ENCODE results near the gene ST6GALNAC4.

The ST6GALNAC4 gene

DNA sequence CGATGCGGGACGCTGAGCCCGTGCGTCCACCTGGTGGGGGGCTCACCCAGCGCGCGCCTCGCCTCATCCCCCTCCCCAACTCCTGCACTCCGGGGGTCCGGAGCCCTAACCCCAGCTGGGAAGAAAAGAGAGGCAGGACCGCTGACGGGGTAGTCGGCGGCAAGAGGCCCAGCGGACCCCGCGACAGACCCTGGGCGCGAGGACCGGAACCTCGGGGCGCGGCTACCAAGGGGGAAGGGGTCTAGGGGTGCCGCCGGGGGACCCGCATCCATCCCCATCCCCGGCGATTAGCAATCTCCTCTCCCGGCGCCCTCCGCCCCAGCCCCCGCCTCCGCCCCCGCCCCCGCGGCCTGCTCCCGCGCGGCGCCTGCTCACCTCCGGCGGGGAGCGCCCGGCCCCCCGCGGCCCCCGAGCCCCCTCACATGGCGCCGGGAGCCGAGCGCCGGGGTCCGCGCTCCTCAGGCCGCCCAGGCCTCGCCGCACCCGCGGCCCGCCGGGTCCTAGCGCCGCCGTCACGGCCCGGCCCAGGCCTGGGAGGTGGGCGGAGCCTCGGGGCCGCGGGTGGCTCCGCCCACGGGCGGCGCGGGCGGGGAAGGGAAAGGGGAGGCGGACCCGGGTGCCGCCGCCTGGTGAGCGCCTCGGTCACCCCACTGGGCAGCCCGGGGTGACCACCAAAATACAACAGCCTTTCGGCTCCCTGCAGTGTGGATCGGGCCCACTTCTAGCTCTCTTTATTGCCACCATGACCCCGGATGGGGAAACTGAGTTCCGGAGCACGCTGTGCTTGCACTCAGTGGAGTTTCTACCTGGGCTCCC is 17.5 kb downstream of the ST6GALNAC4 start, which contains the start of gene ST6GALNAC6:
Gene ST6GALNAC6, minus strand, starts transcription at position 476 of the 816 bp plus-strand sequence. CDS start 1,622 bp downstream, outside the sequence.
- TF ChIP-seq, protein P1, sequence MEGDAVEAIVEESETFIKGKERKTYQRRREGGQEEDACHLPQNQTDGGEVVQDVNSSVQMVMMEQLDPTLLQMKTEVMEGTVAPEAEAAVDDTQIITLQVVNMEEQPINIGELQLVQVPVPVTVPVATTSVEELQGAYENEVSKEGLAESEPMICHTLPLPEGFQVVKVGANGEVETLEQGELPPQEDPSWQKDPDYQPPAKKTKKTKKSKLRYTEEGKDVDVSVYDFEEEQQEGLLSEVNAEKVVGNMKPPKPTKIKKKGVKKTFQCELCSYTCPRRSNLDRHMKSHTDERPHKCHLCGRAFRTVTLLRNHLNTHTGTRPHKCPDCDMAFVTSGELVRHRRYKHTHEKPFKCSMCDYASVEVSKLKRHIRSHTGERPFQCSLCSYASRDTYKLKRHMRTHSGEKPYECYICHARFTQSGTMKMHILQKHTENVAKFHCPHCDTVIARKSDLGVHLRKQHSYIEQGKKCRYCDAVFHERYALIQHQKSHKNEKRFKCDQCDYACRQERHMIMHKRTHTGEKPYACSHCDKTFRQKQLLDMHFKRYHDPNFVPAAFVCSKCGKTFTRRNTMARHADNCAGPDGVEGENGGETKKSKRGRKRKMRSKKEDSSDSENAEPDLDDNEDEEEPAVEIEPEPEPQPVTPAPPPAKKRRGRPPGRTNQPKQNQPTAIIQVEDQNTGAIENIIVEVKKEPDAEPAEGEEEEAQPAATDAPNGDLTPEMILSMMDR (IDR thresholded peaks at IDR 0.05; ENCODE audit: borderline replicate concordance, control extremely low read depth, extremely low read depth, insufficient read depth, missing control alignments) = peak; percentile 3
- peak; percentile 95 for DNase-seq (ENCODE audit: low spot score)
- in situ Hi-C loops (cut with MboI; ENCODE audit: low sequenced_read_pairs, unreplicated experiment) = no loop called here

DNA sequence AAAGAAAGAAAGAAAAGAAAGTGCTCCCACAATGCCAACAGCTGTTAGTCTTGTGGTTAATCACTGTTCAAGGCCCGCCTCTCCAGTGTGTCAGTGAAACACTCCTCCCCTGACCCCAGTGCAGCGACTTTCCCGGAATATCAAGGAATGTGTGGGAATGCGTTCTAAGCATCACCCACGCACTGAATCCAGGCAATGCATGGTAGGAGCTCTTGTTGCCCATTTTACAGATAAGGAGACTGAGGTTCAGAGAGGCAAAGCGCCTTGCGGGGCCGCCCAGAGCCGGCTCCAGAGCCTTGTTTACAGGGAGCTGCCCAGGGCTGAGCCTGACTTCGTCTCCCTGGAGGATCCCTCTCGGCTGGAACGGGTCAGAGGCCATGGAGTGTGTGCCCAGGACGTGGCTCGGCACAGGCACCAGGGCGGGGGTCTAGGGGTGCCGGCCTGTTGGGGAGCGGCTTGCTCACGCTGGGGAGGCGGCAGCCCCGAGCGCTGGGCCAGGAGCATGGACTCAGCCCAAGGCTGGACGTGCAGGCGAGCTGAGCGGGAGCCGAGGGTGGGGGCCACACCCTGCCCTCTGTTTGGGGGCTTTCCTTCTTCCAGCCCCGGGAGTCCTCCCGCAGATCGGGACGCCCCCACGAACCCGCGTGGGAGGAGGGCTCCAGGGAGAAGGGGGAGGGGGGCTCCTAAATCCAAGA is 18.3 kb downstream of the ST6GALNAC4 start:
- in situ Hi-C loops (cut with MboI; ENCODE audit: low sequenced_read_pairs, unreplicated experiment) = no loop called here
- peak; percentile 73 for DNase-seq (ENCODE audit: low spot score)
- TF ChIP-seq, protein P1 (IDR thresholded peaks at IDR 0.05; ENCODE audit: borderline replicate concordance, control extremely low read depth, extremely low read depth, insufficient read depth, missing control alignments) = no peak

DNA sequence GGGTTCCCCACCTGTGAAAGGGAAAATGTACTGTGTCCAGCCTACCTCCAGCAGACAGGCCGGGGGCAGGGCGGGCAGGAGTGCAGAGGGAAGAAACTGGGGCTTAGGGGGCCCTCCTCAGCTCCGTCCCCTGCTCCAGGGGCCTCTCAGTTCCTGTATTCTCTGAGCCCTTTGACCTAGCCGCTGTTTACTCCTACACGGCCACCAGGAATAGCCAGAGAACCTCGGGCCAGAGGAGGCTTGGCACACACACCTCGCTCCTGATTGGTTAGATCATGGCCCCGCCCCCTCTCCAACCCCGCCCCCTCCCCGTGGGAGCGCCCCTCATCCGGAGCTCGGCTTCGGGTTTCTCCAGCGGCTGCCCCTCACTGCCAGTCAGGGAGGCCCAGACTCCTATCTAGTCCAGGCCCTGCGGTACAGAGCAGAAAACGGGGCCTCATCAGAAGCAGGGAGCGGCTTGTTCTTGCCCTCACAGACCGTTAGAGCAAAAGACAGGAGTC is 19.6 kb downstream of the ST6GALNAC4 start:
- in situ Hi-C loops (cut with MboI; ENCODE audit: low sequenced_read_pairs, unreplicated experiment) = no loop called here
- peak; percentile 82 for DNase-seq (ENCODE audit: low spot score)
- TF ChIP-seq, protein P1 (IDR thresholded peaks at IDR 0.05; ENCODE audit: borderline replicate concordance, control extremely low read depth, extremely low read depth, insufficient read depth, missing control alignments) = no peak

DNA sequence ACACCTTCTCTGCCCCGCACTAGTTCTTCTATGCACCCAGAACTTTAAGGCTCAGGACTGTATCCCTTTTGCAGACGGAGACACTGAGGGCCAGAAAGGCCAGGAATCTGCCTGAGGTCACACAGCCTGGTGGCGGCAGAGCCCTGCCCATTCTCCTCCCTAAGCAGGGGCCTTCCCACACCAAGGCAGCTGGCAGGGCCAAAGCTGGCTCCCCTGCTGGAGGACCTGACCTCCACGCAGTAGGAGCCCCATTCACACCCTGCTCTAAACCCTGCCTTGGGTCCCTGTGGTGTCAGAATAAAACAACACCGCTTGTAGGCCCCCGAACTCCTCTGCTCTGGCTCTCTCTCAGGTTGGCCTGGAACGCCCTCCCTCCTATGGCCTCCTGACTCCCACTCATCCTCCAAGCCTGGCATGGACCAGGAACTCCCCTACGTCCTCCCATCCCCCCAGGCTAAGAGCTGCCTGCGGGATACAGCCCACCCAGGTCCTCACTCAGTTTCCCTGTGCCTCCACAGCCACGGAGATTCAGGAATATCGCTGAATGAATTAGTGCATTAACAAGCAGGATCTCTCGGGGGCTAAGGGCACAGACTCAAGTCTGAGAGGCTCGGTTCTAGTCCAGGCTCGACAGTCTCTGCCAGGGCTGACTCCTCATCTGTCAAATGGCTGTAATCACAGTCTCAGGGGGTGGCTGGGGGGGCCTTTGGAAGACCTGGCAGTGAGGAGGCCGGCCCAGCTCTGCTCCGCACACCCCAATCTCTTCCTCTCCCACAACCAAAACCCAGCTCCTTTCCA is 20.2 kb downstream of the ST6GALNAC4 start:
- no peak for DNase-seq (ENCODE audit: low spot score)
- in situ Hi-C loops (cut with MboI; ENCODE audit: low sequenced_read_pairs, unreplicated experiment) = no loop called here
- TF ChIP-seq, protein P1 (IDR thresholded peaks at IDR 0.05; ENCODE audit: borderline replicate concordance, control extremely low read depth, extremely low read depth, insufficient read depth, missing control alignments) = no peak

DNA sequence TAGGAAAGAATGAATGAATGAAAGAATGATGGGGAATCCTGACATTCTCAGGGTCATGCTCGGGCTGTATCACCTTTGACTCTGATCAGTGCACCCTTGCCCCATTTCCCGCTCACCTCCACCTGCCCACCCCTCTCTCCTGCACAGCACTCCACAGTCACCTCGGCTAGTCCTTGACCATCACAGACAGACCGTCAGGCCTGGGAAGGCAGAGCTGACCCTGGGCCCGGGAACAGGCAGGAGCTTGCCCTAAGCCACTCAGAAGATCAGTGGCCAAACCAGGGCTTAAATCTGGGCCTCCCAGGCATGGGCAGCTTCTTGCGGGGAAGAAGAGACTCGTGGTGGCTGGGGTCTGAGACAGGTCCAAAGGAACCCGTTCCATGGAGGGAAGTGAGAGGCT is 21.0 kb downstream of the ST6GALNAC4 start:
- in situ Hi-C loops (cut with MboI; ENCODE audit: low sequenced_read_pairs, unreplicated experiment) = no loop called here
- TF ChIP-seq, protein P1 (IDR thresholded peaks at IDR 0.05; ENCODE audit: borderline replicate concordance, control extremely low read depth, extremely low read depth, insufficient read depth, missing control alignments) = no peak
- DNase-seq (ENCODE audit: low spot score) = no peak

DNA sequence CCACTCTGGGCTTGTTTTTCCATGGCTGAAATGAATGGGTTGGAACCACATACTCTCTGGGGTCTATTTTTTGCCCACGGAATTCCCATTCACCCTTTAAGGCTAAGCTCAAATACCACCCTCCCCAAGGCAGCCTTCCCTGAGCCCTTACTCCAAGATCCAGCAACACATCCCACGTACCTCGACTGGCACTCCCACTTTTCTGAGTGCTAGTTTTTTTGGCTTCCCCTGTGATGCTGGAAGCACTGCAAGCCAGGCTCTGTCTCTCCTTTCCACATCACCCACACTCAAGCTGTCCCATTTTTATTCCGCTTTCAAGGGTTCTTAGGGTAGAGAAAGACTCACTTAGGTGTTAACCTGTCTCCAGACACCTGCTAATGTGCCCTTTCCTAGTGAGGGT is 23.4 kb downstream of the ST6GALNAC4 start:
- TF ChIP-seq, protein P1 (IDR thresholded peaks at IDR 0.05; ENCODE audit: borderline replicate concordance, control extremely low read depth, extremely low read depth, insufficient read depth, missing control alignments) = no peak
- in situ Hi-C loops (cut with MboI; ENCODE audit: low sequenced_read_pairs, unreplicated experiment) = no loop called here

More for the DNA sequence above, 23.4 kb downstream of the ST6GALNAC4 start:
- DNase-seq (ENCODE audit: low spot score) = no peak

Measured in GM13976 (cell line).